CD14-positive monocyte (primary cell): Measurements from ENCODE around the gene MB21D2. TPM values are rescaled to one million over a fixed set of nuclear protein-coding genes. Genes with fewer than 3 reads are reported as not detected.

Experiments used
- DNase-seq, 3 donors: peaks; one replicate each; pipeline ENCODE4 v3.0.0-alpha.2; 2011 to 2022
- H2AFZ ChIP-seq: 2 replicates; pipeline ENCODE4 v1.6.0; 2012; ENCODE audit warnings: mild to moderate bottlenecking, low read depth, low read length, inconsistent platforms; ENCODE audit not compliant: insufficient read depth, poor library complexity, severe bottlenecking
- H3K27ac ChIP-seq, 2 donors: 1 replicate in 1 of 2; 2 replicates in 1 of 2; pipeline ENCODE4 v1.5.1; 2012 to 2013; ENCODE audit warnings: low read length in 2 of 2, control low read depth in 1 of 2, inconsistent platforms in 1 of 2, low read depth in 1 of 2, mild to moderate bottlenecking in 1 of 2
- H3K27me3 ChIP-seq, 2 donors: one replicate each; pipeline versions ENCODE4 v1.6.0 to v1.6.1; 2011 to 2013; ENCODE audit warnings: low read length in 2 of 2; ENCODE audit not compliant: control insufficient read depth in 2 of 2, insufficient read depth in 2 of 2
- H3K36me3 ChIP-seq, 2 donors: replicated peaks in 1 of 2; 1 replicate in 1 of 2; 2 replicates in 1 of 2; pipeline versions ENCODE4 v1.5.1 to v1.6.1; 2012 to 2013; ENCODE audit warnings: low read length in 2 of 2, control low read depth in 1 of 2, inconsistent platforms in 1 of 2, mild to moderate bottlenecking in 1 of 2; ENCODE audit not compliant: insufficient read depth in 2 of 2, control insufficient read depth in 1 of 2
- H3K4me1 ChIP-seq, 2 donors: 1 replicate in 1 of 2; 2 replicates in 1 of 2; pipeline versions ENCODE4 v1.5.1 to v1.6.1; 2012 to 2013; ENCODE audit warnings: low read length in 2 of 2, control low read depth in 1 of 2, inconsistent platforms in 1 of 2, mild to moderate bottlenecking in 1 of 2, moderate library complexity in 1 of 2; ENCODE audit not compliant: insufficient read depth in 2 of 2, control insufficient read depth in 1 of 2
- H3K4me2 ChIP-seq: replicated peaks from 2 replicates; pipeline ENCODE3; 2012; ENCODE audit warnings: low read length, moderate library complexity, mild to moderate bottlenecking; ENCODE audit not compliant: poor library complexity, severe bottlenecking; ENCODE audit errors: extremely low read depth
- H3K4me3 ChIP-seq, 3 experiments: fragments of 200-600 bp in 1 of 3; sonication (generic) in 1 of 3; replicated peaks in 1 of 3; 1 replicate in 2 of 3; 2 replicates in 1 of 3; pipeline ENCODE4 v1.5.1; 2011 to 2013; ENCODE audit warnings: low read length in 3 of 3, mild to moderate bottlenecking in 3 of 3, control low read depth in 2 of 3, low read depth in 2 of 3, inconsistent platforms in 1 of 3, moderate library complexity in 1 of 3
- H3K79me2 ChIP-seq: 2 replicates; pipeline ENCODE4 v1.6.0; 2012; ENCODE audit warnings: mild to moderate bottlenecking, control low read depth, inconsistent platforms, low read length, moderate library complexity; ENCODE audit not compliant: insufficient read depth
- H3K9ac ChIP-seq: 2 replicates; pipeline ENCODE4 v1.6.0; 2017; ENCODE audit warnings: low read length, mild to moderate bottlenecking; ENCODE audit not compliant: insufficient read depth, poor library complexity, severe bottlenecking
- H3K9me3 ChIP-seq, 2 donors: replicated peaks in 1 of 2; 1 replicate in 1 of 2; 2 replicates in 1 of 2; pipeline versions ENCODE4 v1.5.1 to v1.6.1; 2012 to 2013; ENCODE audit warnings: low read length in 2 of 2, control low read depth in 1 of 2; ENCODE audit not compliant: control insufficient read depth in 1 of 2, insufficient read depth in 1 of 2
- H4K20me1 ChIP-seq: 2 replicates; pipeline ENCODE4 v1.6.0; 2012; ENCODE audit warnings: mild to moderate bottlenecking, low read length, control low read depth, moderate library complexity; ENCODE audit not compliant: insufficient read depth
- H3K27ac Mint-ChIP-seq, 7 donors: one replicate each; pipeline ENCODE4 v1.8.0; 2020; ENCODE audit warnings: mild to moderate bottlenecking in 7 of 7, mixed read lengths in 7 of 7, moderate library complexity in 6 of 7, inconsistent platforms in 2 of 7
- H3K27me3 Mint-ChIP-seq, 3 donors: one replicate each; pipeline ENCODE4 v1.8.0; 2021 to 2022; ENCODE audit warnings: low read depth in 3 of 3, mild to moderate bottlenecking in 3 of 3, mixed read lengths in 3 of 3, moderate library complexity in 3 of 3, inconsistent platforms in 1 of 3
- H3K36me3 Mint-ChIP-seq, 2 donors: one replicate each; pipeline ENCODE4 v1.8.0; 2020; ENCODE audit warnings: mixed read lengths in 2 of 2, inconsistent platforms in 1 of 2, mild to moderate bottlenecking in 1 of 2
- H3K4me1 Mint-ChIP-seq: one replicate; pipeline ENCODE4 v1.8.0; 2020; ENCODE audit warnings: mild to moderate bottlenecking, mixed read lengths
- H3K4me3 Mint-ChIP-seq, 2 donors: one replicate each; pipeline ENCODE4 v1.8.0; 2020; ENCODE audit warnings: mild to moderate bottlenecking in 2 of 2, mixed read lengths in 2 of 2, moderate library complexity in 1 of 2
- H3K9me3 Mint-ChIP-seq, 7 donors: one replicate each; pipeline ENCODE4 v1.8.0; 2020 to 2022; ENCODE audit warnings: mixed read lengths in 7 of 7, mild to moderate bottlenecking in 6 of 7, moderate library complexity in 6 of 7, inconsistent platforms in 2 of 7
- WGBS: methylation state at CpG from one replicate; pipeline ENCODE4 v1.1.5; 2013; ENCODE audit warnings: missing lambda C conversion rate; ENCODE audit not compliant: insufficient coverage; 5-methylcytosine and 5-hydroxymethylcytosine counted together
- intact Hi-C, 2 donors: fragments of 100-400 bp; cut with micrococcal nuclease; formaldehyde crosslinking; loops; one replicate each; pipeline versions ENCODE4 v1.15.0 to v1.15.1; 2023
- polyA plus RNA-seq, 3 donors: library from polyadenylated mRNA; depleted of rRNA in 1 of 3; unstranded in 2 of 3; stranded (reverse) in 1 of 3; fragments of 300-500 nt in 2 of 3; fragments of >200 nt in 1 of 3; fragmentation: Illumina TruSeq in 2 of 3; gene quantifications; 1 replicate in 2 of 3; 2 replicates in 1 of 3; pipeline ENCODE4 v1.2.3, GENCODE V29; 2012 to 2021
- TF ChIP-seq, protein P1 (sequence below): fragments of 200-600 bp; IDR thresholded peaks from one replicate; pipeline ENCODE4 v1.8.0; 2022; ENCODE audit warnings: antibody characterized with exemption, mild to moderate bottlenecking

Gene MB21D2
- polyA plus RNA-seq, 3 donors = 0.37 to 0.77 (median 0.59) TPM

DNA sequence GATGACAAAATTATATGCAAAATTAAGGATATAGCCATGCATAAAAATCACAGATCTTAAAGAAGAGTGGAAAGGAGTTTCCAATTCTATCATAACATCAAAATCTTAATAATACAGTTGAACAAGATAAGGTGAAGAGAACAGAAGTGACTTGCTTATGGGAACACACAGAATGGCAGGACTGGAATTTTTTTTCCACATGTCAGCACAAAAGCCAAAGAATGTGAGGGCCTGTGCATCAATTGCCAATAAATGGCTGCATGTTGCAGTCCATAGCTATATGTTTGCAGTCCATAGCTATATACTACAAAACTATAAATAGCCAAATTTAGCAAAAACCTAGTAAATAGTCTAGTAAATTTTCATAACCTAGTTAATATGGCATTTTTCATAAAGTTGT is 10.4 kb upstream of the MB21D2 start:
- Histone ChIP-seq H3K9me3 (no peaks in the 10 kb centered on the region), H3K4me2 (no peak overlapping the region), H3K36me3 (no peaks in the 10 kb centered on the region), H3K9ac (no peak overlapping the region), H3K79me2 (no peaks in the 10 kb centered on the region), H2AFZ (no peak overlapping the region), H3K4me3 (no peak overlapping the region), H4K20me1 (no peaks in the 10 kb centered on the region), H3K27ac (no peak overlapping the region), H3K4me1 (peaks cover 20 to 22% of the 10 kb centered on the region in 2 donors), H3K27me3 (peaks cover 5 to 13% of the 10 kb centered on the region in 2 donors)
- Mint-ChIP-seq H3K4me3 (no peak overlapping the region), H3K36me3 (no peaks in the 10 kb centered on the region), H3K27me3 (peaks cover 4 to 20% (median 11%) of the 10 kb centered on the region in 3 donors), H3K4me1 (peaks cover 13% of the 10 kb centered on the region), H3K9me3 (peaks cover 0 to 8% (median 0%) of the 10 kb centered on the region in 7 donors), H3K27ac (no peak overlapping the region)
- intact Hi-C loops = no loop called here
- DNase-seq = no peak
- TF ChIP-seq, protein P1, sequence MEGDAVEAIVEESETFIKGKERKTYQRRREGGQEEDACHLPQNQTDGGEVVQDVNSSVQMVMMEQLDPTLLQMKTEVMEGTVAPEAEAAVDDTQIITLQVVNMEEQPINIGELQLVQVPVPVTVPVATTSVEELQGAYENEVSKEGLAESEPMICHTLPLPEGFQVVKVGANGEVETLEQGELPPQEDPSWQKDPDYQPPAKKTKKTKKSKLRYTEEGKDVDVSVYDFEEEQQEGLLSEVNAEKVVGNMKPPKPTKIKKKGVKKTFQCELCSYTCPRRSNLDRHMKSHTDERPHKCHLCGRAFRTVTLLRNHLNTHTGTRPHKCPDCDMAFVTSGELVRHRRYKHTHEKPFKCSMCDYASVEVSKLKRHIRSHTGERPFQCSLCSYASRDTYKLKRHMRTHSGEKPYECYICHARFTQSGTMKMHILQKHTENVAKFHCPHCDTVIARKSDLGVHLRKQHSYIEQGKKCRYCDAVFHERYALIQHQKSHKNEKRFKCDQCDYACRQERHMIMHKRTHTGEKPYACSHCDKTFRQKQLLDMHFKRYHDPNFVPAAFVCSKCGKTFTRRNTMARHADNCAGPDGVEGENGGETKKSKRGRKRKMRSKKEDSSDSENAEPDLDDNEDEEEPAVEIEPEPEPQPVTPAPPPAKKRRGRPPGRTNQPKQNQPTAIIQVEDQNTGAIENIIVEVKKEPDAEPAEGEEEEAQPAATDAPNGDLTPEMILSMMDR = no peak

DNA sequence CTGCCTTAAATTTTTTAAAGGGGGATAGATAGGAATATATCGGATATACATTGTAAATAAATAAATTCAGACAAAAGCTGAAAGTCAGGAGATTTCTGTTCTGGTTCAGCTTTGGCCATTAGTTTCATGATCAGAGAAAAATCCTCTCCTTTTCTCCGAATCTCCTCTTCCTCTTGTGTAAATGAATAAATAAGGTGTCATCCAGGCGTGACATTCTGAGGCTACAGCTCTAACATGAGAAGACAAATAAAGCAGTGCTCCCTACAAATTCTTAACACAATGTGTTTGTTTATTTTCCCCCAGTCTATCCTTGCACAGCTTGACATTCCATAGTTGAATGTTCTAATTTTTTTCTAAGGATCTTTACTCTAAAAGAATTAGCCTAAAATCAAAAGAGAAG is 9.4 kb upstream of the MB21D2 start:
- peak overlapping the region in 1 of 7 donors; percentile 63 for H3K27ac Mint-ChIP-seq
- H3K4me1 Mint-ChIP-seq = peaks cover 13% of the 10 kb centered on the region
- peaks cover 7 to 23% (median 13%) of the 10 kb centered on the region in 3 donors for H3K27me3 Mint-ChIP-seq
- no peaks in the 10 kb centered on the region for H3K79me2 ChIP-seq
- H3K27ac ChIP-seq = no peak overlapping the region
- no peak overlapping the region for H3K4me2 ChIP-seq
- no CpG with 5 or more reads among the region's 3 CpGs for WGBS
- H4K20me1 ChIP-seq = no peaks in the 10 kb centered on the region
- DNase-seq = no peak
- H3K4me1 ChIP-seq = peaks cover 20 to 22% of the 10 kb centered on the region in 2 donors
- peak overlapping the region in 1 of 2 donors; percentile 1 for H3K4me3 Mint-ChIP-seq
- no peak overlapping the region for H3K4me3 ChIP-seq
- TF ChIP-seq, protein P1 = no peak
- no peak overlapping the region for H2AFZ ChIP-seq
- H3K9ac ChIP-seq = no peak overlapping the region
- no peaks in the 10 kb centered on the region for H3K9me3 ChIP-seq
- H3K9me3 Mint-ChIP-seq = peaks cover 0 to 8% (median 0%) of the 10 kb centered on the region in 7 donors
- H3K36me3 ChIP-seq = no peaks in the 10 kb centered on the region
- intact Hi-C loops = no loop called here
- H3K36me3 Mint-ChIP-seq = no peaks in the 10 kb centered on the region
- peaks cover 6 to 16% of the 10 kb centered on the region in 2 donors for H3K27me3 ChIP-seq
